ENCODE data around the gene SYT7. TPM values are rescaled to one million over a fixed set of nuclear protein-coding genes. Genes with fewer than 3 reads are reported as not detected.

SYT7 gene
- polyA plus RNA-seq, 1 donor (not counting 4 experiments of a cell fraction or from before 2014, with no cell fraction given), result 2.6 TPM

- H3K9me3 ChIP-seq (ENCODE audit: control insufficient read depth, low read depth, low read length), result no peaks in the 10 kb centered on the region
- TF ChIP-seq EZH2 (IDR thresholded peaks at IDR 0.05; ENCODE audit: low read length), result no peak
- no peak for TF ChIP-seq CTCF (optimal IDR thresholded peaks at IDR 0.05 in 1 of 3, IDR thresholded peaks at IDR 0.05 in 1 of 3, conservative IDR thresholded peaks at IDR 0.05 in 1 of 3; ENCODE audit: extremely low read depth in 1 of 3, insufficient read depth in 2 of 3, low read length in 3 of 3)
- H3K36me3 ChIP-seq (ENCODE audit: control insufficient read depth in 2 of 2, extremely low read depth in 1 of 2, insufficient read depth in 2 of 2, low read length in 2 of 2), result no peaks in the 10 kb centered on the region
- no peak overlapping the region for H2AFZ ChIP-seq (ENCODE audit: control insufficient read depth, low read length)
- dilution Hi-C loops (cut with MboI; ENCODE audit: extremely low pct_ligation_motif_present, low sequenced_read_pairs), result no loop called here
- H3K9me1 ChIP-seq (ENCODE audit: control insufficient read depth, extremely low read depth, insufficient read depth, low read length), result no peaks in the 10 kb centered on the region
- no peaks in the 10 kb centered on the region for H3K79me2 ChIP-seq (ENCODE audit: control insufficient read depth, insufficient read depth, low read length)
- no peaks in the 10 kb centered on the region for H3K4me1 ChIP-seq (ENCODE audit: control insufficient read depth, extremely low read depth, insufficient read depth, low read length)
- peaks cover 18% of the 10 kb centered on the region for H3K27me3 ChIP-seq (ENCODE audit: control insufficient read depth, extremely low read depth, insufficient read depth, low read length)
- H3K4me3 ChIP-seq (ENCODE audit: control insufficient read depth in 2 of 3, extremely low read depth in 1 of 3, insufficient read depth in 2 of 3, low read depth in 1 of 3, low read length in 3 of 3), result no peak overlapping the region
- no peaks in the 10 kb centered on the region for H4K20me1 ChIP-seq (ENCODE audit: control insufficient read depth, extremely low read depth, insufficient read depth, low read length)
- DNase-seq (ENCODE audit: low read depth, low spot score) (no peak), FAIRE-seq (no peak)
- no peak overlapping the region for H3K9ac ChIP-seq (ENCODE audit: control insufficient read depth, extremely low read depth, insufficient read depth, low read length)
- H3K27ac ChIP-seq (ENCODE audit: control insufficient read depth, insufficient read depth, low read length), result no peak overlapping the region
- H3K4me2 ChIP-seq (ENCODE audit: control insufficient read depth, extremely low read depth, insufficient read depth, low read depth, low read length), result no peak overlapping the region
Observed at GRCh38 chr11:61534933-61535839, 45.7 kb downstream of the SYT7 start.

GRCh38 chr11:61534025-61534932 is 46.6 kb downstream of the SYT7 start:
- no peaks in the 10 kb centered on the region for H3K36me3 ChIP-seq (ENCODE audit: control insufficient read depth in 2 of 2, extremely low read depth in 1 of 2, insufficient read depth in 2 of 2, low read length in 2 of 2)
- no peaks in the 10 kb centered on the region for H3K4me1 ChIP-seq (ENCODE audit: control insufficient read depth, extremely low read depth, insufficient read depth, low read length)
- H3K79me2 ChIP-seq (ENCODE audit: control insufficient read depth, insufficient read depth, low read length), result no peaks in the 10 kb centered on the region
- H2AFZ ChIP-seq (ENCODE audit: control insufficient read depth, low read length), result no peak overlapping the region
- H3K4me2 ChIP-seq (ENCODE audit: control insufficient read depth, extremely low read depth, insufficient read depth, low read depth, low read length), result no peak overlapping the region
- DNase-seq (ENCODE audit: low read depth, low spot score), result no peak
- H3K9me1 ChIP-seq (ENCODE audit: control insufficient read depth, extremely low read depth, insufficient read depth, low read length), result no peaks in the 10 kb centered on the region
- dilution Hi-C loops (cut with MboI; ENCODE audit: extremely low pct_ligation_motif_present, low sequenced_read_pairs), result no loop called here
- H3K27me3 ChIP-seq (ENCODE audit: control insufficient read depth, extremely low read depth, insufficient read depth, low read length), result peaks cover 18% of the 10 kb centered on the region
- no peaks in the 10 kb centered on the region for H4K20me1 ChIP-seq (ENCODE audit: control insufficient read depth, extremely low read depth, insufficient read depth, low read length)
- no peak overlapping the region for H3K27ac ChIP-seq (ENCODE audit: control insufficient read depth, insufficient read depth, low read length)
- FAIRE-seq, result no peak
- H3K9ac ChIP-seq (ENCODE audit: control insufficient read depth, extremely low read depth, insufficient read depth, low read length), result no peak overlapping the region
- TF ChIP-seq CTCF (optimal IDR thresholded peaks at IDR 0.05 in 1 of 3, IDR thresholded peaks at IDR 0.05 in 1 of 3, conservative IDR thresholded peaks at IDR 0.05 in 1 of 3; ENCODE audit: extremely low read depth in 1 of 3, insufficient read depth in 2 of 3, low read length in 3 of 3) (no peak), EZH2 (IDR thresholded peaks at IDR 0.05; ENCODE audit: low read length) (no peak)
- H3K4me3 ChIP-seq (ENCODE audit: control insufficient read depth in 2 of 3, extremely low read depth in 1 of 3, insufficient read depth in 2 of 3, low read depth in 1 of 3, low read length in 3 of 3), result no peak overlapping the region
- no peaks in the 10 kb centered on the region for H3K9me3 ChIP-seq (ENCODE audit: control insufficient read depth, low read depth, low read length)
